K562 (cell line): ENCODE data around the gene SMYD1. TPM values are rescaled to one million over a fixed set of nuclear protein-coding genes. Genes with fewer than 3 reads are reported as not detected.

Experiments
- CCAR2 ChIP-seq: fragments of 200-400 bp; formaldehyde crosslinking; IDR thresholded peaks from 2 replicates; pipeline ENCODE4 v1.6.1; 2017; ENCODE audit warnings: mild to moderate bottlenecking, low read depth, low read length
- E2F3 ChIP-seq: fragments of 250-450 bp; sonication (Bioruptor Pico); IDR thresholded peaks from 2 replicates; pipeline ENCODE4 v1.4.0; 2020; ENCODE audit warnings: mild to moderate bottlenecking
- GATA2 ChIP-seq: sonication (generic); formaldehyde crosslinking; IDR thresholded peaks from 2 replicates; pipeline ENCODE4 v1.4.0; 2020; ENCODE audit warnings: mild to moderate bottlenecking, missing genetic modification reagents
- GATAD2A ChIP-seq: fragments of 450-650 bp; IDR thresholded peaks from 2 replicates; pipeline ENCODE4 v1.6.1; 2017
- KLF1 ChIP-seq: fragments of 450-650 bp; IDR thresholded peaks from 2 replicates; pipeline ENCODE4 v1.6.1; 2016; ENCODE audit warnings: missing genetic modification characterization, missing compliant biosample characterization
- MYNN ChIP-seq, 2 experiments: sonication (generic); formaldehyde crosslinking in 1 of 2; IDR thresholded peaks; 2 replicates each; pipeline versions ENCODE4 v1.5.0 to v1.6.1; 2016 to 2020; ENCODE audit warnings: antibody characterized with exemption in 1 of 2, missing genetic modification reagents in 1 of 2
- NUFIP1 ChIP-seq: fragments of 450-650 bp; IDR thresholded peaks from 2 replicates; pipeline ENCODE4 v1.6.1; 2018; ENCODE audit not compliant: partially characterized antibody
- PRPF4 ChIP-seq: fragments of 200-400 bp; formaldehyde crosslinking; IDR thresholded peaks from one replicate; pipeline ENCODE4 v1.6.1; 2017; ENCODE audit warnings: low read length, low read depth, mild to moderate bottlenecking; ENCODE audit not compliant: insufficient read depth, poor library complexity, severe bottlenecking
- SMAD2 ChIP-seq: fragments of 150-350 bp; IDR thresholded peaks from 2 replicates; pipeline ENCODE4 v1.6.1; 2014; ENCODE audit warnings: low read depth, mild to moderate bottlenecking, low read length
- ZNF24 ChIP-seq: fragments of 450-650 bp; IDR thresholded peaks from 2 replicates; pipeline ENCODE4 v1.6.1; 2016
- polyA plus RNA-seq, 8 experiments: library from polyadenylated mRNA; depleted of rRNA in 4 of 8; stranded (reverse) in 5 of 8; unstranded in 3 of 8; fragments of >200 nt; fragmentation: Nextera tagmentation in 2 of 8; fragmentation: Illumina TruSeq in 1 of 8; extraction: Ambion mirVana in 2 of 8; extraction: Trizol in 1 of 8; gene quantifications; 2 replicates each; pipeline versions ENCODE4 v1.2.1 to v1.2.3, GENCODE V29; 2011 to 2014; ENCODE audit warnings: inconsistent platforms in 1 of 8, missing spikeins in 1 of 8
- total RNA-seq, 7 experiments: library from RNA; depleted of rRNA in 6 of 7; stranded (reverse); fragments of >200 nt in 6 of 7; fragmentation: Illumina TruSeq in 2 of 7; extraction: Trizol in 2 of 7; gene quantifications; 2 replicates each; pipeline versions ENCODE4 v1.2.1 to v1.2.3, GENCODE V29; 2011 to 2021; ENCODE audit warnings: low replicate concordance in 1 of 7
- TF ChIP-seq, protein P1 (sequence below): fragments of 450-650 bp; IDR thresholded peaks from 2 replicates; pipeline ENCODE4 v1.6.1; 2018; ENCODE audit warnings: mild to moderate bottlenecking, low read depth; ENCODE audit not compliant: partially characterized antibody
- TF ChIP-seq, protein P2 (sequence below): sonication (generic); formaldehyde crosslinking; IDR thresholded peaks from 2 replicates; pipeline ENCODE4 v1.8.0; 2022; ENCODE audit warnings: mild to moderate bottlenecking, missing genetic modification reagents
- TF ChIP-seq, protein P3 (sequence below): IDR thresholded peaks from 2 replicates; pipeline ENCODE4 v1.6.1; 2011; ENCODE audit not compliant: insufficient read length; ENCODE audit errors: extremely low read depth
- TF ChIP-seq, protein P4 (sequence below): conservative IDR thresholded peaks from 2 replicates; pipeline ENCODE4 v1.6.1; 2011; ENCODE audit warnings: low read depth, mild to moderate bottlenecking, low read length; ENCODE audit not compliant: control insufficient read depth
- TF ChIP-seq, protein P5 (sequence below): fragments of 450-650 bp; IDR thresholded peaks from 2 replicates; pipeline ENCODE4 v1.6.1; 2017; ENCODE audit warnings: mild to moderate bottlenecking, moderate library complexity
- TF ChIP-seq, protein P6 (sequence below): fragments of 250-450 bp; sonication (Bioruptor Pico); IDR thresholded peaks from 2 replicates; pipeline ENCODE4 v1.9.0; 2021; ENCODE audit warnings: mild to moderate bottlenecking, inconsistent platforms
- TF ChIP-seq, protein P7 (sequence below): fragments of 450-650 bp; formaldehyde crosslinking; IDR thresholded peaks from 2 replicates; pipeline ENCODE4 v1.4.0; 2022; ENCODE audit warnings: missing genetic modification characterization

SMYD1 gene
- total and polyA plus RNA-seq, 9 of the 15 experiments (the other 6 are each of a cell fraction or from before 2014, with no cell fraction given) = not detected

DNA sequence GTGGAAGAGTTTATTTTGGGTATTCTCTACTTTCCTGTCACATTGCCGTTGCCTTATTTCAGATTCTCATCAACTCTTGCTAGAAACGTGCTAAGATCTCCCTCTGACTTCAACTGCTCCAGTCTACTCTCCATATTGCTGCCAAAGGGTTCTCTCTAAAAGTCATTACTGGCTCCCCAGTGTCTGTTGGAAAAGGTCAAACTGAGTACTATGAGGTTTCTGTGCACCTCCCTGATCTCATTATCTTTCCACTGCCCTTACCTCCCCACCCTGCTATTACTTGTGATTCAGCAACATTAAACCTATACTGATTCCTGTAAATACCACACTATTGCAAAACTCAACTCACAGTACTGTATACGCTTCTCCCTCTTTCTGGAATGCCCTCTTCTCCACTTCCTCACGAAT, 10.2 kb upstream of the SMYD1 start (continued):
- no peak for TF ChIP-seq NUFIP1
- no peak for TF ChIP-seq KLF1 (tag)
- TF ChIP-seq, protein P1, sequence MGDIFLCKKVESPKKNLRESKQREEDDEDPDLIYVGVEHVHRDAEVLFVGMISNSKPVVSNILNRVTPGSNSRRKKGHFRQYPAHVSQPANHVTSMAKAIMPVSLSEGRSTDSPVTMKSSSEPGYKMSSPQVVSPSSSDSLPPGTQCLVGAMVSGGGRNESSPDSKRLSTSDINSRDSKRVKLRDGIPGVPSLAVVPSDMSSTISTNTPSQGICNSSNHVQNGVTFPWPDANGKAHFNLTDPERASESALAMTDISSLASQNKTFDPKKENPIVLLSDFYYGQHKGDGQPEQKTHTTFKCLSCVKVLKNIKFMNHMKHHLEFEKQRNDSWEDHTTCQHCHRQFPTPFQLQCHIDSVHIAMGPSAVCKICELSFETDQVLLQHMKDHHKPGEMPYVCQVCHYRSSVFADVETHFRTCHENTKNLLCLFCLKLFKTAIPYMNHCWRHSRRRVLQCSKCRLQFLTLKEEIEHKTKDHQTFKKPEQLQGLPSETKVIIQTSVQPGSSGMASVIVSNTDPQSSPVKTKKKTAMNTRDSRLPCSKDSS = no peak
- TF ChIP-seq, protein P2, sequence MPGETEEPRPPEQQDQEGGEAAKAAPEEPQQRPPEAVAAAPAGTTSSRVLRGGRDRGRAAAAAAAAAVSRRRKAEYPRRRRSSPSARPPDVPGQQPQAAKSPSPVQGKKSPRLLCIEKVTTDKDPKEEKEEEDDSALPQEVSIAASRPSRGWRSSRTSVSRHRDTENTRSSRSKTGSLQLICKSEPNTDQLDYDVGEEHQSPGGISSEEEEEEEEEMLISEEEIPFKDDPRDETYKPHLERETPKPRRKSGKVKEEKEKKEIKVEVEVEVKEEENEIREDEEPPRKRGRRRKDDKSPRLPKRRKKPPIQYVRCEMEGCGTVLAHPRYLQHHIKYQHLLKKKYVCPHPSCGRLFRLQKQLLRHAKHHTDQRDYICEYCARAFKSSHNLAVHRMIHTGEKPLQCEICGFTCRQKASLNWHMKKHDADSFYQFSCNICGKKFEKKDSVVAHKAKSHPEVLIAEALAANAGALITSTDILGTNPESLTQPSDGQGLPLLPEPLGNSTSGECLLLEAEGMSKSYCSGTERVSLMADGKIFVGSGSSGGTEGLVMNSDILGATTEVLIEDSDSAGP (CRISPR knock-in tag) = no peak
- TF ChIP-seq, protein P3, sequence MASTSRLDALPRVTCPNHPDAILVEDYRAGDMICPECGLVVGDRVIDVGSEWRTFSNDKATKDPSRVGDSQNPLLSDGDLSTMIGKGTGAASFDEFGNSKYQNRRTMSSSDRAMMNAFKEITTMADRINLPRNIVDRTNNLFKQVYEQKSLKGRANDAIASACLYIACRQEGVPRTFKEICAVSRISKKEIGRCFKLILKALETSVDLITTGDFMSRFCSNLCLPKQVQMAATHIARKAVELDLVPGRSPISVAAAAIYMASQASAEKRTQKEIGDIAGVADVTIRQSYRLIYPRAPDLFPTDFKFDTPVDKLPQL = no peak
- no peak for TF ChIP-seq SMAD2
- TF ChIP-seq, protein P4, sequence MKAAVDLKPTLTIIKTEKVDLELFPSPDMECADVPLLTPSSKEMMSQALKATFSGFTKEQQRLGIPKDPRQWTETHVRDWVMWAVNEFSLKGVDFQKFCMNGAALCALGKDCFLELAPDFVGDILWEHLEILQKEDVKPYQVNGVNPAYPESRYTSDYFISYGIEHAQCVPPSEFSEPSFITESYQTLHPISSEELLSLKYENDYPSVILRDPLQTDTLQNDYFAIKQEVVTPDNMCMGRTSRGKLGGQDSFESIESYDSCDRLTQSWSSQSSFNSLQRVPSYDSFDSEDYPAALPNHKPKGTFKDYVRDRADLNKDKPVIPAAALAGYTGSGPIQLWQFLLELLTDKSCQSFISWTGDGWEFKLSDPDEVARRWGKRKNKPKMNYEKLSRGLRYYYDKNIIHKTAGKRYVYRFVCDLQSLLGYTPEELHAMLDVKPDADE = no peak
- TF ChIP-seq PRPF4 = no peak
- TF ChIP-seq MYNN (IDR thresholded peaks at IDR 0.05) = 0 out of 2 replicates have a peak, but pooled peaks have one; percentile 35
- TF ChIP-seq MYNN (CRISPR knock-in tag; IDR thresholded peaks at IDR 0.05) = no peak
- TF ChIP-seq GATA2 (CRISPR knock-in tag) = no peak
- TF ChIP-seq, protein P5, sequence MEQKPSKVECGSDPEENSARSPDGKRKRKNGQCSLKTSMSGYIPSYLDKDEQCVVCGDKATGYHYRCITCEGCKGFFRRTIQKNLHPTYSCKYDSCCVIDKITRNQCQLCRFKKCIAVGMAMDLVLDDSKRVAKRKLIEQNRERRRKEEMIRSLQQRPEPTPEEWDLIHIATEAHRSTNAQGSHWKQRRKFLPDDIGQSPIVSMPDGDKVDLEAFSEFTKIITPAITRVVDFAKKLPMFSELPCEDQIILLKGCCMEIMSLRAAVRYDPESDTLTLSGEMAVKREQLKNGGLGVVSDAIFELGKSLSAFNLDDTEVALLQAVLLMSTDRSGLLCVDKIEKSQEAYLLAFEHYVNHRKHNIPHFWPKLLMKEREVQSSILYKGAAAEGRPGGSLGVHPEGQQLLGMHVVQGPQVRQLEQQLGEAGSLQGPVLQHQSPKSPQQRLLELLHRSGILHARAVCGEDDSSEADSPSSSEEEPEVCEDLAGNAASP = no peak
- TF ChIP-seq, protein P6, sequence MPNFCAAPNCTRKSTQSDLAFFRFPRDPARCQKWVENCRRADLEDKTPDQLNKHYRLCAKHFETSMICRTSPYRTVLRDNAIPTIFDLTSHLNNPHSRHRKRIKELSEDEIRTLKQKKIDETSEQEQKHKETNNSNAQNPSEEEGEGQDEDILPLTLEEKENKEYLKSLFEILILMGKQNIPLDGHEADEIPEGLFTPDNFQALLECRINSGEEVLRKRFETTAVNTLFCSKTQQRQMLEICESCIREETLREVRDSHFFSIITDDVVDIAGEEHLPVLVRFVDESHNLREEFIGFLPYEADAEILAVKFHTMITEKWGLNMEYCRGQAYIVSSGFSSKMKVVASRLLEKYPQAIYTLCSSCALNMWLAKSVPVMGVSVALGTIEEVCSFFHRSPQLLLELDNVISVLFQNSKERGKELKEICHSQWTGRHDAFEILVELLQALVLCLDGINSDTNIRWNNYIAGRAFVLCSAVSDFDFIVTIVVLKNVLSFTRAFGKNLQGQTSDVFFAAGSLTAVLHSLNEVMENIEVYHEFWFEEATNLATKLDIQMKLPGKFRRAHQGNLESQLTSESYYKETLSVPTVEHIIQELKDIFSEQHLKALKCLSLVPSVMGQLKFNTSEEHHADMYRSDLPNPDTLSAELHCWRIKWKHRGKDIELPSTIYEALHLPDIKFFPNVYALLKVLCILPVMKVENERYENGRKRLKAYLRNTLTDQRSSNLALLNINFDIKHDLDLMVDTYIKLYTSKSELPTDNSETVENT (CRISPR knock-in tag) = no peak
- TF ChIP-seq E2F3 = no peak
- TF ChIP-seq GATAD2A = no peak
- TF ChIP-seq CCAR2 = no peak
- TF ChIP-seq ZNF24 = no peak
- TF ChIP-seq, protein P7, sequence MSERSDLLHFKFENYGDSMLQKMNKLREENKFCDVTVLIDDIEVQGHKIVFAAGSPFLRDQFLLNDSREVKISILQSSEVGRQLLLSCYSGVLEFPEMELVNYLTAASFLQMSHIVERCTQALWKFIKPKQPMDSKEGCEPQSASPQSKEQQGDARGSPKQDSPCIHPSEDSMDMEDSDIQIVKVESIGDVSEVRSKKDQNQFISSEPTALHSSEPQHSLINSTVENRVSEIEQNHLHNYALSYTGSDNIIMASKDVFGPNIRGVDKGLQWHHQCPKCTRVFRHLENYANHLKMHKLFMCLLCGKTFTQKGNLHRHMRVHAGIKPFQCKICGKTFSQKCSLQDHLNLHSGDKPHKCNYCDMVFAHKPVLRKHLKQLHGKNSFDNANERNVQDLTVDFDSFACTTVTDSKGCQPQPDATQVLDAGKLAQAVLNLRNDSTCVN = no peak
